GM23338 (cell line): ENCODE results near the gene C10orf90. TPM values are rescaled to one million over a fixed set of nuclear protein-coding genes. Genes with fewer than 3 reads are reported as not detected.

Experiments used
- ATAC-seq: fragments of 200-7000 bp; cut with Tn5 transposase; 3 replicates; pipeline ENCODE4 v1.9.1; 2020
- DNase-seq: peaks from one replicate; pipeline ENCODE4 v3.0.0-alpha.2; 2015; ENCODE audit warnings: low spot score
- H2AFZ ChIP-seq: fragments of 200-600 bp; sonication (generic); 2 replicates; pipeline ENCODE4 v1.8.0; 2016; ENCODE audit warnings: antibody characterized with exemption, mild to moderate bottlenecking, moderate library complexity
- H3F3A ChIP-seq: fragments of 200-600 bp; sonication (generic); replicated peaks from 2 replicates; pipeline ENCODE4 v1.8.0; 2017; ENCODE audit warnings: antibody characterized with exemption, mixed run types, low read depth
- H3K27ac ChIP-seq: fragments of 200-600 bp; sonication (generic); 2 replicates; pipeline ENCODE4 v1.6.1; 2016; ENCODE audit warnings: low read depth
- H3K27me3 ChIP-seq: fragments of 200-600 bp; sonication (generic); 2 replicates; pipeline ENCODE4 v1.8.0; 2016; ENCODE audit warnings: mild to moderate bottlenecking, mixed run types, moderate library complexity; ENCODE audit not compliant: insufficient read depth
- H3K36me3 ChIP-seq: fragments of 200-600 bp; sonication (generic); 2 replicates; pipeline ENCODE4 v1.8.0; 2016; ENCODE audit warnings: mild to moderate bottlenecking; ENCODE audit not compliant: insufficient read depth
- H3K4me1 ChIP-seq: fragments of 200-600 bp; sonication (generic); 2 replicates; pipeline ENCODE4 v1.8.0; 2016; ENCODE audit warnings: mild to moderate bottlenecking, moderate library complexity; ENCODE audit not compliant: insufficient read depth
- H3K4me2 ChIP-seq: fragments of 200-600 bp; sonication (generic); 2 replicates; pipeline ENCODE4 v1.7.1; 2017; ENCODE audit warnings: mixed run types
- H3K4me3 ChIP-seq: fragments of 200-600 bp; sonication (generic); 2 replicates; pipeline ENCODE4 v1.6.1; 2016; ENCODE audit warnings: mixed run types
- H3K79me2 ChIP-seq: fragments of 200-600 bp; sonication (generic); replicated peaks from 2 replicates; pipeline ENCODE4 v1.8.0; 2017; ENCODE audit warnings: mild to moderate bottlenecking; ENCODE audit not compliant: insufficient read depth
- H3K9me2 ChIP-seq: fragments of 200-600 bp; sonication (generic); 2 replicates; pipeline ENCODE4 v1.8.0; 2017; ENCODE audit not compliant: insufficient read depth
- H4K20me1 ChIP-seq: fragments of 200-600 bp; sonication (generic); replicated peaks from 2 replicates; pipeline ENCODE4 v1.8.0; 2017; ENCODE audit warnings: mild to moderate bottlenecking; ENCODE audit not compliant: insufficient read depth
- H3K27ac Mint-ChIP-seq: 2 replicates; pipeline ENCODE4 v1.8.0; 2020; ENCODE audit warnings: inconsistent platforms, mild to moderate bottlenecking, moderate library complexity, mixed read lengths
- H3K27me3 Mint-ChIP-seq: 3 replicates; pipeline ENCODE4 v1.8.0; 2022; ENCODE audit warnings: low read depth, mild to moderate bottlenecking, moderate library complexity, mixed read lengths, inconsistent platforms; ENCODE audit not compliant: insufficient read depth, poor library complexity
- H3K36me3 Mint-ChIP-seq: 3 replicates; pipeline ENCODE4 v1.8.0; 2021; ENCODE audit warnings: low read depth, mild to moderate bottlenecking, inconsistent platforms, moderate library complexity, mixed read lengths
- H3K4me1 Mint-ChIP-seq: 3 replicates; pipeline ENCODE4 v1.8.0; 2020; ENCODE audit warnings: mild to moderate bottlenecking, inconsistent platforms, mixed read lengths
- H3K4me3 Mint-ChIP-seq: 3 replicates; pipeline ENCODE4 v1.8.0; 2021; ENCODE audit warnings: moderate library complexity, mild to moderate bottlenecking, inconsistent platforms, mixed read lengths
- H3K9me3 Mint-ChIP-seq: 3 replicates; pipeline ENCODE4 v1.8.0; 2020; ENCODE audit warnings: moderate library complexity, mild to moderate bottlenecking, inconsistent platforms, mixed read lengths
- CREB1 ChIP-seq: fragments of 250-450 bp; sonication (Bioruptor Pico); IDR thresholded peaks from 2 replicates; pipeline ENCODE4 v1.5.0; 2020; ENCODE audit warnings: low read depth, mild to moderate bottlenecking, moderate library complexity
- EZH2 ChIP-seq: fragments of 200-600 bp; sonication (generic); IDR thresholded peaks from one replicate; pipeline ENCODE4 v1.8.0; 2017; ENCODE audit warnings: antibody characterized with exemption, mild to moderate bottlenecking, low read depth; ENCODE audit not compliant: unreplicated experiment
- EZH2phosphoT487 ChIP-seq: fragments of 200-600 bp; sonication (generic); IDR thresholded peaks from one replicate; pipeline ENCODE4 v1.8.1; 2018; ENCODE audit warnings: antibody characterized with exemption; ENCODE audit not compliant: unreplicated experiment
- NANOG ChIP-seq: IDR thresholded peaks from 2 replicates; pipeline ENCODE4 v1.6.1; 2016; ENCODE audit warnings: antibody characterized with exemption, borderline replicate concordance
- POLR2AphosphoS5 ChIP-seq: IDR thresholded peaks from 2 replicates; pipeline ENCODE4 v1.6.1; 2016; ENCODE audit warnings: antibody characterized with exemption, low read depth
- STAT1 ChIP-seq: IDR thresholded peaks from one replicate; pipeline ENCODE4 v1.6.1; 2016; ENCODE audit warnings: antibody characterized with exemption; ENCODE audit not compliant: unreplicated experiment
- ZNF114 ChIP-seq: fragments of 250-450 bp; sonication (Bioruptor Pico); IDR thresholded peaks from 2 replicates; pipeline ENCODE4 v1.5.0; 2020; ENCODE audit warnings: mild to moderate bottlenecking, moderate library complexity
- ZNF331 ChIP-seq: fragments of 250-450 bp; sonication (Bioruptor Pico); IDR thresholded peaks from 2 replicates; pipeline ENCODE4 v1.5.0; 2020; ENCODE audit warnings: low read depth, mild to moderate bottlenecking, moderate library complexity
- polyA plus RNA-seq: library from polyadenylated mRNA; unstranded; fragments of >200 nt; fragmentation: Nextera tagmentation; extraction: Ambion mirVana; gene quantifications from 2 replicates; pipeline ENCODE4 v1.2.1, GENCODE V29; 2016
- total RNA-seq: library from RNA; depleted of rRNA; stranded (reverse); fragments of >200 nt; shearing (Covaris generic); gene quantifications from 2 replicates; pipeline ENCODE4 v1.2.3, GENCODE V29; 2014
- TF ChIP-seq, protein P1 (sequence below): IDR thresholded peaks from 2 replicates; pipeline ENCODE4 v1.6.1; 2016; ENCODE audit warnings: antibody characterized with exemption
- TF ChIP-seq, protein P2 (sequence below), 2 experiments: fragments of 200-600 bp in 1 of 2; sonication (generic) in 1 of 2; conservative IDR thresholded peaks; 2 replicates each; pipeline versions ENCODE4 v1.5.1 to v1.6.1; 2016 to 2017; ENCODE audit warnings: antibody characterized with exemption in 2 of 2, low read depth in 2 of 2, mild to moderate bottlenecking in 2 of 2, moderate library complexity in 1 of 2

Gene C10orf90
- total and polyA plus RNA-seq, 2 experiments from 2014 or later = 0.76 to 0.97 TPM

DNA sequence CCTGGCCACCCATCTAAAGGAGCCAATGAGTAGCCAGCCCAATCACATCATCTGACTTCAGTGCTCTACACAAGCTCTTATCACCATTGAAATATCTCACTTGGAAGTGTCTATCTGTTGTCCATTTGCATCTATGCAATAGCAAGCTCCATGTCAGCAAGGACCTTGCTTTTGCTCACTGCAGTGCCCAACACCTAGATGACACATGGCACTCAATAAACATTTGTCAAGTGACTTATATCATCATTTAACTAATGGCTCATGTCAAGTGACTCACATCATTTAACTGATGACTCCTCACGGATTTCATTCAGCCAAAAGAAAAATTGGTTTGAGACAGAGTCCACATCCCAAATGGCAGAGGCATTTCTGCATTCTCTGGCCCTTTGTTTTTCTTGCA is 189.3 kb downstream of the C10orf90 start:
- DNase-seq (no peak), ATAC-seq (no peak)
- Mint-ChIP-seq H3K27me3 (no peaks in the 10 kb centered on the region), H3K27ac (no peak overlapping the region), H3K36me3 (no peaks in the 10 kb centered on the region), H3K4me3 (no peak overlapping the region), H3K9me3 (no peaks in the 10 kb centered on the region), H3K4me1 (peaks cover under 1% of the 10 kb centered on the region; the same call in 2 of the 3 replicates)
- TF ChIP-seq, protein P1, sequence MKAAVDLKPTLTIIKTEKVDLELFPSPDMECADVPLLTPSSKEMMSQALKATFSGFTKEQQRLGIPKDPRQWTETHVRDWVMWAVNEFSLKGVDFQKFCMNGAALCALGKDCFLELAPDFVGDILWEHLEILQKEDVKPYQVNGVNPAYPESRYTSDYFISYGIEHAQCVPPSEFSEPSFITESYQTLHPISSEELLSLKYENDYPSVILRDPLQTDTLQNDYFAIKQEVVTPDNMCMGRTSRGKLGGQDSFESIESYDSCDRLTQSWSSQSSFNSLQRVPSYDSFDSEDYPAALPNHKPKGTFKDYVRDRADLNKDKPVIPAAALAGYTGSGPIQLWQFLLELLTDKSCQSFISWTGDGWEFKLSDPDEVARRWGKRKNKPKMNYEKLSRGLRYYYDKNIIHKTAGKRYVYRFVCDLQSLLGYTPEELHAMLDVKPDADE = no peak
- TF ChIP-seq ZNF331 (no peak), CREB1 (CRISPR knock-in tag) (no peak)
- TF ChIP-seq, protein P2, sequence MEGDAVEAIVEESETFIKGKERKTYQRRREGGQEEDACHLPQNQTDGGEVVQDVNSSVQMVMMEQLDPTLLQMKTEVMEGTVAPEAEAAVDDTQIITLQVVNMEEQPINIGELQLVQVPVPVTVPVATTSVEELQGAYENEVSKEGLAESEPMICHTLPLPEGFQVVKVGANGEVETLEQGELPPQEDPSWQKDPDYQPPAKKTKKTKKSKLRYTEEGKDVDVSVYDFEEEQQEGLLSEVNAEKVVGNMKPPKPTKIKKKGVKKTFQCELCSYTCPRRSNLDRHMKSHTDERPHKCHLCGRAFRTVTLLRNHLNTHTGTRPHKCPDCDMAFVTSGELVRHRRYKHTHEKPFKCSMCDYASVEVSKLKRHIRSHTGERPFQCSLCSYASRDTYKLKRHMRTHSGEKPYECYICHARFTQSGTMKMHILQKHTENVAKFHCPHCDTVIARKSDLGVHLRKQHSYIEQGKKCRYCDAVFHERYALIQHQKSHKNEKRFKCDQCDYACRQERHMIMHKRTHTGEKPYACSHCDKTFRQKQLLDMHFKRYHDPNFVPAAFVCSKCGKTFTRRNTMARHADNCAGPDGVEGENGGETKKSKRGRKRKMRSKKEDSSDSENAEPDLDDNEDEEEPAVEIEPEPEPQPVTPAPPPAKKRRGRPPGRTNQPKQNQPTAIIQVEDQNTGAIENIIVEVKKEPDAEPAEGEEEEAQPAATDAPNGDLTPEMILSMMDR (conservative IDR thresholded peaks at IDR 0.05; ENCODE audit: low read depth in 2 of 2) = no peak
- Histone ChIP-seq H2AFZ (no peak overlapping the region), H4K20me1 (no peaks in the 10 kb centered on the region), H3K9me2 (peaks cover 6% of the 10 kb centered on the region; the same call in 1 of the 2 replicates), H3K27ac (no peak overlapping the region), H3K4me2 (no peak overlapping the region), H3K4me1 (no peaks in the 10 kb centered on the region), H3K4me3 (no peak overlapping the region), H3F3A (no peaks in the 10 kb centered on the region), H3K27me3 (no peaks in the 10 kb centered on the region), H3K36me3 (no peaks in the 10 kb centered on the region), H3K79me2 (no peaks in the 10 kb centered on the region)

DNA sequence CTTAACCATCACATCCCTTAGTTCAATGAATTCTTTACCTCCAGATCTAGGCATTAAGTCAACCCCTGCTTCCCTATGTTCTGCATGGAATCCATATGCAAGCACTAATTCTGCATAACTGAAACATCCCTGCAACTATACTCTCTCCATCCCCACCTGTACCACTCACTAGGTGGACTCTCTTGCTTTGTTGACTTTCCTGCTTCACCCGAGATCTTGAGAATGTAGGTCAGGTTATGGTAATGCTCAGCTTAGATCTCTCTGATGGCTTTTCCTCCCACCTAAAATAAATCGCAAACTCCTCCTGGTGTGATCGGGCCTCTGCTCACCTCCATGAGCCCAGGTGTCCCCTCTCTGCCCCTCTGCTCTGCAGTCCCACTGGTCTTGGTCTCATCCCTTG is 189.8 kb downstream of the C10orf90 start:
- H2AFZ ChIP-seq = no peak overlapping the region
- H3K4me2 ChIP-seq = no peak overlapping the region
- DNase-seq (no peak), ATAC-seq (no peak)
- no peaks in the 10 kb centered on the region for H3F3A ChIP-seq
- no peaks in the 10 kb centered on the region for H3K4me1 ChIP-seq
- H3K4me1 Mint-ChIP-seq = peaks cover 5% of the 10 kb centered on the region; the same call in 2 of the 3 replicates
- no peaks in the 10 kb centered on the region for H3K27me3 ChIP-seq
- H3K27ac Mint-ChIP-seq = no peak overlapping the region
- H3K36me3 ChIP-seq = no peaks in the 10 kb centered on the region
- TF ChIP-seq EZH2 = no peak
- no peaks in the 10 kb centered on the region for H3K36me3 Mint-ChIP-seq
- H3K9me2 ChIP-seq = peaks cover 6% of the 10 kb centered on the region; the same call in 1 of the 2 replicates
- no peak overlapping the region for H3K27ac ChIP-seq
- H3K27me3 Mint-ChIP-seq = no peaks in the 10 kb centered on the region
- H3K79me2 ChIP-seq = no peaks in the 10 kb centered on the region
- no peaks in the 10 kb centered on the region for H3K9me3 Mint-ChIP-seq
- H3K4me3 Mint-ChIP-seq = no peak overlapping the region
- no peak overlapping the region for H3K4me3 ChIP-seq
- no peaks in the 10 kb centered on the region for H4K20me1 ChIP-seq

DNA sequence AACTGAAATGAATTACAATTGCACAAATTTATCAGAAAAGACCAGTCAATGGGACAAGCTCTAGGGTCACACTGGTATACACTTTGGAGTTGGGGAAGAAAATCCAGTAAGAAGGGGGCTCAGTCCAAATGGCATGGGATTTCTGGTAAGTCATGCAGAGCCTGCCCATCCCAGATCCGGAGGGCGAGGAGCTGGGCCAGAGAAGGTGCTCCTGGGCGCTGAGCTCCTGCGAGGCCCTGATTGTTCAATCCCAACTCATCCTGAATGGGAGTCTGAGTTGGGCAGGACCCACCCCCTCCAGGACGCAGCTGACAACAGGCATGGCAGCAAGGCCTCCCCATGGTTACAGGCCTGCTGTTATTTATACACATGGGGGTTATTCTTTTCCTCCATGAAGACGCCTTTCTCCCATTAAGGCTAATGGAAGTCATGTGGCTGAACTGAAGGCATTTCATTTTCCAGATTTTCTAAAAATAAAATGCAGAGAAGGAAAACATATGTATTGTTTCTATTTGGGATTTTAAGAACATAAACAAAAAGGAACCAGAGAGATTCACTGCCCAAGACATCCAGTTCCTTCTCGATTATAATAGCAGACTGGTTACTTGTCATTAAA is 191.1 kb downstream of the C10orf90 start:
- H3K79me2 ChIP-seq = no peaks in the 10 kb centered on the region
- H3K4me3 ChIP-seq = no peak overlapping the region
- no peak for ATAC-seq
- no peaks in the 10 kb centered on the region for H3K27me3 ChIP-seq
- peaks cover 11% of the 10 kb centered on the region; the same call in 1 of the 2 replicates for H3K9me2 ChIP-seq
- H3K4me3 Mint-ChIP-seq = no peak overlapping the region
- no peaks in the 10 kb centered on the region for H3K36me3 Mint-ChIP-seq
- DNase-seq = no peak
- no peaks in the 10 kb centered on the region for H3K4me1 ChIP-seq
- no peaks in the 10 kb centered on the region for H3F3A ChIP-seq
- H3K27me3 Mint-ChIP-seq = no peaks in the 10 kb centered on the region
- H3K9me3 Mint-ChIP-seq = no peaks in the 10 kb centered on the region
- H3K4me1 Mint-ChIP-seq = peaks cover 7% of the 10 kb centered on the region; the same call in 2 of the 3 replicates
- no peaks in the 10 kb centered on the region for H4K20me1 ChIP-seq
- no peak overlapping the region for H2AFZ ChIP-seq
- H3K4me2 ChIP-seq = no peak overlapping the region
- no peaks in the 10 kb centered on the region for H3K36me3 ChIP-seq
- no peak overlapping the region for H3K27ac ChIP-seq
- no peak overlapping the region for H3K27ac Mint-ChIP-seq
- no peak for TF ChIP-seq EZH2phosphoT487
- TF ChIP-seq POLR2AphosphoS5 = no peak
- no peak for TF ChIP-seq NANOG
- no peak for TF ChIP-seq STAT1
- TF ChIP-seq, protein P2 (conservative IDR thresholded peaks at IDR 0.05; ENCODE audit: low read depth in 2 of 2) = no peak
- TF ChIP-seq EZH2 = no peak
- TF ChIP-seq, protein P1 = no peak
- TF ChIP-seq ZNF114 = no peak
- no peak for TF ChIP-seq ZNF331
